ENCODE measurements around the gene ELFN1.

DNA sequence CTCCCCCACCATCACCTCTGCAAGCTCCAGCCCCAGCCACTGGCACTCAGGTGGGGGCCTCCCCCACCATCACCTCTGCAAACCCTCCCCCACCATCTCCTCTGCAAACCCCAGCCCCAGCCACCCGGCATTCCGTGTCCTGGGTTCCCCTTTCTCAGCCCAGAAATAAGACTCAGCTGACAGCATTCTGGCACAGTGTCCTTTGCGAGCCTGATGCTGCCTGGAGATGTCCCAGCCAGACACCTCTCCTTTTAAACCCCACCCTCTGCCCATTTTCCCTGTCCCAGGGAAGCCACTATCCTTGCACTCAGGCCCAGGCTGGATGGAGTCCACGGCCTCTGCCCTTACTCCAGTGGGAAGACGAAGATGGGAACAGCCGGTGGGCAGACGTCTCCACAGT, 49.8 kb downstream of the ELFN1 start:
- TF ChIP-seq, protein P1, sequence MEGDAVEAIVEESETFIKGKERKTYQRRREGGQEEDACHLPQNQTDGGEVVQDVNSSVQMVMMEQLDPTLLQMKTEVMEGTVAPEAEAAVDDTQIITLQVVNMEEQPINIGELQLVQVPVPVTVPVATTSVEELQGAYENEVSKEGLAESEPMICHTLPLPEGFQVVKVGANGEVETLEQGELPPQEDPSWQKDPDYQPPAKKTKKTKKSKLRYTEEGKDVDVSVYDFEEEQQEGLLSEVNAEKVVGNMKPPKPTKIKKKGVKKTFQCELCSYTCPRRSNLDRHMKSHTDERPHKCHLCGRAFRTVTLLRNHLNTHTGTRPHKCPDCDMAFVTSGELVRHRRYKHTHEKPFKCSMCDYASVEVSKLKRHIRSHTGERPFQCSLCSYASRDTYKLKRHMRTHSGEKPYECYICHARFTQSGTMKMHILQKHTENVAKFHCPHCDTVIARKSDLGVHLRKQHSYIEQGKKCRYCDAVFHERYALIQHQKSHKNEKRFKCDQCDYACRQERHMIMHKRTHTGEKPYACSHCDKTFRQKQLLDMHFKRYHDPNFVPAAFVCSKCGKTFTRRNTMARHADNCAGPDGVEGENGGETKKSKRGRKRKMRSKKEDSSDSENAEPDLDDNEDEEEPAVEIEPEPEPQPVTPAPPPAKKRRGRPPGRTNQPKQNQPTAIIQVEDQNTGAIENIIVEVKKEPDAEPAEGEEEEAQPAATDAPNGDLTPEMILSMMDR (IDR thresholded peaks at IDR 0.05): no peak
- TF ChIP-seq POLR2A (IDR thresholded peaks at IDR 0.05): no peak

Measured in uterus (tissue), 2 donors.